Measurements from ENCODE around the gene BRF1. TPM values are rescaled to one million over a fixed set of nuclear protein-coding genes. Genes with fewer than 3 reads are reported as not detected.

The BRF1 gene
- total RNA-seq, 4 donors from 2014 or later, result 25.2 to 35.6 (median 30.9) TPM

DNA sequence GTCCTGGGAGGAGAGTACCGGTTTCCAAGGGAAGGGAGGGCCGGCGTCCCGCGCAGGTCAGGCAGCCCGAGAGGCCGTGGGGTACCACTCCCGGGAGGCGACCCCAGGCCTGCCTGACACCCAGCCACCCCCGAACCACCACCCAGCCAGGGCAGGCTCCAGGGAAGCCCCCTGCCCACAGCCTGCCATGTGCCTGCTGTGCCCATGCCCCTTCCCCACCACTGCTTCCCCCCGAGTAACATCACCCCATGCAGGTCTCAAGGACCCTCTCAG, 122.0 kb downstream of the BRF1 start:
- no peak for ATAC-seq
- TF ChIP-seq EP300 (IDR thresholded peaks at IDR 0.05), result no peak
- no peak for TF ChIP-seq POLR2AphosphoS5 (IDR thresholded peaks at IDR 0.05)
- TF ChIP-seq POLR2A (IDR thresholded peaks at IDR 0.05), result no peak
- TF ChIP-seq CTCF (IDR thresholded peaks at IDR 0.05), result no peak
- WGBS, 2 donors (ENCODE audit: low coverage in 1 of 2), result 100% methylated on average over 2 of the region's 11 CpGs; no CpG with 5 or more reads in 1 of the 2 donors

DNA sequence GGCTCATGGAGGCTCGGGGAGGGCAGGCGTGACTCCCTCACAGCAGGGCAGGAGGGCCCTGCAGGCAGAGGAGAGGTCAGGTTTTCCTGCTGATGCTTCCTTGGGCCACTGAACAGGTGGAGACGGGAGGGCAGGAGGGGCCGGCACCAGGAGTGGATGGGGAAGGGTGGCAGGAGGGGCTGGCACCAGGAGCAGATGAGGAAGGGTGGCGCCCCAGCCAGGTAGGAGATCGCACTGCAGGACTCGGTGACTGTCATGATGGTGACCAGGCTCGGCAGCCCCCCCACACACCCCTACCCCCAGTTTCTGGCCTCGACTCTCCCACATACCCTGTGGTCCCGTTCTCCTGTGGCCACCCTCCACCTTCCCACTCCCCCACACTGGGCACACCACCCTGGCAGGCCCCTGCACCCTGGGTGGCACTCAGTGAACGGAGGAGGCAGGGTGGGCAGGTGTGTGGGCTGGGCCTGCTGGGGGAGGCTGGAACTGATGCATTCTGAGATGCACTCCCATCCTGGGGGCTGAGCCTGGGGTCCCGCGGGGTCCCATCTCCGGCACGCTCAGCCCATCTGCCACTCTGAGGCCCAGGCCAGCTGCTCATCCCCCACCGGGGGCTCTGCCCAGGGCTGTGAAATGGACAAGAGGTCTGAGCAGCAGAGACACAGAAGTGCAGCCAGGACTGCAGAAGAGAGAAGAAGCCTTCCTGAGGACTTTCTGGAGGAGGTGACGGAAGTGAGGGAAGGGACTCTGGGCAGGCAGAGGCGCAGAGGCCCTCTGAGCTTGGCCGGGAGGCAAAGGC, 122.5 kb downstream of the BRF1 start:
- TF ChIP-seq CTCF (IDR thresholded peaks at IDR 0.05), result no peak
- no peak for TF ChIP-seq EP300 (IDR thresholded peaks at IDR 0.05)
- no peak for TF ChIP-seq POLR2A (IDR thresholded peaks at IDR 0.05)
- TF ChIP-seq POLR2AphosphoS5 (IDR thresholded peaks at IDR 0.05), result no peak
- 70 to 100% methylated on average over 1 to 4 of the region's 19 CpGs for WGBS, 2 donors (ENCODE audit: low coverage in 1 of 2)
- no peak overlapping the region for H3K27ac ChIP-seq
- no peaks in the 10 kb centered on the region for H3K27me3 ChIP-seq
- H3K4me3 ChIP-seq, result no peak overlapping the region
- H3K36me3 ChIP-seq, result no peaks in the 10 kb centered on the region
- peaks cover 0 to 27% (median 7%) of the 10 kb centered on the region in 3 donors for H3K4me1 ChIP-seq
- H3K9me3 ChIP-seq, result no peaks in the 10 kb centered on the region
- no peak for ATAC-seq

More for the DNA sequence above, 122.0 kb downstream of the BRF1 start:
- H3K36me3 ChIP-seq, result no peaks in the 10 kb centered on the region
- no peaks in the 10 kb centered on the region for H3K27me3 ChIP-seq
- peaks cover 0 to 27% (median 7%) of the 10 kb centered on the region in 3 donors for H3K4me1 ChIP-seq
- no peak overlapping the region for H3K4me3 ChIP-seq
- no peaks in the 10 kb centered on the region for H3K9me3 ChIP-seq
- H3K27ac ChIP-seq, result no peak overlapping the region

- no peak for ATAC-seq
- no peak overlapping the region for H3K4me3 ChIP-seq
- no peak for TF ChIP-seq EP300 (IDR thresholded peaks at IDR 0.05)
- TF ChIP-seq POLR2AphosphoS5 (IDR thresholded peaks at IDR 0.05), result no peak
- no peak for TF ChIP-seq POLR2A (IDR thresholded peaks at IDR 0.05)
- H3K27me3 ChIP-seq, result no peaks in the 10 kb centered on the region
- no CpG with 5 or more reads among the region's 11 CpGs for WGBS, 2 donors (ENCODE audit: low coverage in 1 of 2)
- no peaks in the 10 kb centered on the region for H3K9me3 ChIP-seq
- H3K4me1 ChIP-seq, result peaks cover 0 to 24% (median 7%) of the 10 kb centered on the region in 3 donors
- no peak overlapping the region for H3K27ac ChIP-seq
- no peaks in the 10 kb centered on the region for H3K36me3 ChIP-seq
These were observed 123.7 kb downstream of the BRF1 start for GRCh38 chr14:105177082-105177481.

DNA sequence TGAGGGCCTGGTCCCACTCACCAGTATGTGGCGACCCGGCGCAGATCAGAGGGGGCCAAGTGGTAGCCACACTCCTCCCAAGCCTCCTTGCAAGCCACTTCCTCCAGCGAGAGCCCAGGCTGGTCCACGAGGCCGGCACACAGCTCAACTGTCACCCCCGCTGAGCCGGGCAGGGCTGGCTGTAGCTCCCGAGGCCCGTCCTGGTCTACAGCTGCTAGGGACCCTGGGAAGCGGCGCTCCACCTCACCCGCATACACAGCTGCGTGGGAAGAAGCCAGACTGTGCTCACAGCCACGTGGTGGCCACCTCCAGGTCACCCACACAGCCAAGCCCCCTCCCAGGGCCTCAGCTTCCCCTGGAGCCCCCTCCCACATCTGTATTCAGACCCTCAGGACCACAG, 124.3 kb downstream of the BRF1 start:
- Histone ChIP-seq H3K27me3 (no peaks in the 10 kb centered on the region), H3K9me3 (no peaks in the 10 kb centered on the region), H3K4me3 (no peak overlapping the region), H3K27ac (no peak overlapping the region), H3K4me1 (peaks cover 0 to 20% (median 7%) of the 10 kb centered on the region in 3 donors), H3K36me3 (no peaks in the 10 kb centered on the region)
- TF ChIP-seq POLR2A (IDR thresholded peaks at IDR 0.05), result no peak
- no peak for TF ChIP-seq EP300 (IDR thresholded peaks at IDR 0.05)
- no peak for TF ChIP-seq POLR2AphosphoS5 (IDR thresholded peaks at IDR 0.05)
- TF ChIP-seq CTCF (IDR thresholded peaks at IDR 0.05), result no peak
- no peak for ATAC-seq
- no CpG with 5 or more reads among the region's 15 CpGs for WGBS, 2 donors (ENCODE audit: low coverage in 1 of 2)

DNA sequence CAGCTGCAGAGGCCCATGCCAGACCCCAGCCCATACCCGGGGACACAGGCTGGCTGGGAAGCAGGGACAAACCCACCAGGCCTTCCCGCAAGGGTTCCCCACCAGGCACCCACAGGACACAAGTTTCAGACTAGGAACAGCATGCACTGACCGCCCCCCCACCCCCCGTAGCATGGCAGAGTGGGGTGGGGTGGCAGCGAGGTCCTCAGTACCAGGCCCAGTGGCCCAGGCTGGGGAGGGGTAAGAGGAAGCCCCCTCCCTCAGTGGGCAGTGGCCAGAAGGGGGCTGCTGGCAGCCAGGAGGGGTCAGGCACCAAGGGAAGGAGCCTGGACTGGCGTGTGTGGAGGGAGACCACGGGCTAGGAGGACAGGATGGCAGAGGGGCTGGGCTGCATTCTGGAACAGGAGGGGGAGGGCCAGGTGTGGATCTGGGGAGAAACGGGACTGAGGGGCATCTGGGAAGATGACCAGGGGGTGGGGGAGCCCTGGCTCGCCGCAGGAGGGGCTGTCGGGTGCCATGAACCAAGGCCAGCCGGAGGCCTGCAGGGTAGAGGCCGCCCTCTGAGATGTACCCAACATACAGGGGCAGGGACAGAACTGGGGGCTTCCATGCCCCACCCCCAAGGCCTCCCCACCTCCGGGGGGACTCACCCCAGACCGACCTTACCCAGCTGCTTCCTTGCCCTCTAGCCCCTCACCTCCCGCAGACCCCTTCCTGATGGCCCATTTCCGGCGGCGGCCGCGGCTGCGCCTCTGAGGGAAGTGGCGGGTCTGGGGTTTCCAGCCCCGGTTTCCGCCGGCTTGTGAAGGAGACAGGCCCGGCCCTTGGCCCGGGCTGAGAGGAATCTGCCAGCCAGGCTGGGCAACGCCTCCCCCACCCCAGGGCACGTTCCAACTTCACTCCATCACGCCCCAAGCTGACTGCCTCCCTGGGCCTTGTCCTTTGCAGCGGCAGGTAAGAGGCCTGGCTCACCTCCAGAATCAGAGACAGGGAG, 126.6 kb downstream of the BRF1 start:
- Histone ChIP-seq H3K4me3 (no peak overlapping the region), H3K27ac (no peak overlapping the region), H3K36me3 (no peaks in the 10 kb centered on the region), H3K4me1 (peaks cover 0 to 24% (median 6%) of the 10 kb centered on the region in 3 donors), H3K27me3 (peaks cover 18% of the 10 kb centered on the region), H3K9me3 (no peaks in the 10 kb centered on the region)
- 74% methylated on average over 4 of the region's 32 CpGs; no CpG with 5 or more reads in 1 of the 2 donors for WGBS, 2 donors (ENCODE audit: low coverage in 1 of 2)
- ATAC-seq, result no peak
- no peak for TF ChIP-seq EP300 (IDR thresholded peaks at IDR 0.05)
- no peak for TF ChIP-seq POLR2AphosphoS5 (IDR thresholded peaks at IDR 0.05)
- no peak for TF ChIP-seq POLR2A (IDR thresholded peaks at IDR 0.05)
- TF ChIP-seq CTCF (IDR thresholded peaks at IDR 0.05), result no peak
